Measurements from ENCODE around the gene UBE2O.

GRCh38 chr17:76426853-76427252 is 26.1 kb downstream of the UBE2O start:
- TF ChIP-seq ZFP3 (CRISPR knock-in tag; IDR thresholded peaks at IDR 0.05) (no peak), ZNF565 (CRISPR knock-in tag; conservative IDR thresholded peaks at IDR 0.05; ENCODE audit: low read depth) (no peak), ZC3H10 (CRISPR knock-in tag; IDR thresholded peaks at IDR 0.05) (no peak), TCF4 (CRISPR knock-in tag; IDR thresholded peaks at IDR 0.05; ENCODE audit: borderline replicate concordance) (no peak), OSR1 (CRISPR knock-in tag; IDR thresholded peaks at IDR 0.05) (no peak), ZFP30 (CRISPR knock-in tag; IDR thresholded peaks at IDR 0.05) (no peak), RARB (CRISPR knock-in tag; IDR thresholded peaks at IDR 0.05) (no peak)
- TF ChIP-seq, protein P1, sequence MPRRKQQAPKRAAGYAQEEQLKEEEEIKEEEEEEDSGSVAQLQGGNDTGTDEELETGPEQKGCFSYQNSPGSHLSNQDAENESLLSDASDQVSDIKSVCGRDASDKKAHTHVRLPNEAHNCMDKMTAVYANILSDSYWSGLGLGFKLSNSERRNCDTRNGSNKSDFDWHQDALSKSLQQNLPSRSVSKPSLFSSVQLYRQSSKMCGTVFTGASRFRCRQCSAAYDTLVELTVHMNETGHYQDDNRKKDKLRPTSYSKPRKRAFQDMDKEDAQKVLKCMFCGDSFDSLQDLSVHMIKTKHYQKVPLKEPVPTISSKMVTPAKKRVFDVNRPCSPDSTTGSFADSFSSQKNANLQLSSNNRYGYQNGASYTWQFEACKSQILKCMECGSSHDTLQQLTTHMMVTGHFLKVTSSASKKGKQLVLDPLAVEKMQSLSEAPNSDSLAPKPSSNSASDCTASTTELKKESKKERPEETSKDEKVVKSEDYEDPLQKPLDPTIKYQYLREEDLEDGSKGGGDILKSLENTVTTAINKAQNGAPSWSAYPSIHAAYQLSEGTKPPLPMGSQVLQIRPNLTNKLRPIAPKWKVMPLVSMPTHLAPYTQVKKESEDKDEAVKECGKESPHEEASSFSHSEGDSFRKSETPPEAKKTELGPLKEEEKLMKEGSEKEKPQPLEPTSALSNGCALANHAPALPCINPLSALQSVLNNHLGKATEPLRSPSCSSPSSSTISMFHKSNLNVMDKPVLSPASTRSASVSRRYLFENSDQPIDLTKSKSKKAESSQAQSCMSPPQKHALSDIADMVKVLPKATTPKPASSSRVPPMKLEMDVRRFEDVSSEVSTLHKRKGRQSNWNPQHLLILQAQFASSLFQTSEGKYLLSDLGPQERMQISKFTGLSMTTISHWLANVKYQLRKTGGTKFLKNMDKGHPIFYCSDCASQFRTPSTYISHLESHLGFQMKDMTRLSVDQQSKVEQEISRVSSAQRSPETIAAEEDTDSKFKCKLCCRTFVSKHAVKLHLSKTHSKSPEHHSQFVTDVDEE (CRISPR knock-in tag; IDR thresholded peaks at IDR 0.05) = no peak
- TF ChIP-seq, protein P2, sequence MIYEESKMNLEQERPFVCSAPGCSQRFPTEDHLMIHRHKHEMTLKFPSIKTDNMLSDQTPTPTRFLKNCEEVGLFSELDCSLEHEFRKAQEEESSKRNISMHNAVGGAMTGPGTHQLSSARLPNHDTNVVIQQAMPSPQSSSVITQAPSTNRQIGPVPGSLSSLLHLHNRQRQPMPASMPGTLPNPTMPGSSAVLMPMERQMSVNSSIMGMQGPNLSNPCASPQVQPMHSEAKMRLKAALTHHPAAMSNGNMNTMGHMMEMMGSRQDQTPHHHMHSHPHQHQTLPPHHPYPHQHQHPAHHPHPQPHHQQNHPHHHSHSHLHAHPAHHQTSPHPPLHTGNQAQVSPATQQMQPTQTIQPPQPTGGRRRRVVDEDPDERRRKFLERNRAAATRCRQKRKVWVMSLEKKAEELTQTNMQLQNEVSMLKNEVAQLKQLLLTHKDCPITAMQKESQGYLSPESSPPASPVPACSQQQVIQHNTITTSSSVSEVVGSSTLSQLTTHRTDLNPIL (CRISPR knock-in tag; IDR thresholded peaks at IDR 0.05; ENCODE audit: low read depth) = no peak
- TF ChIP-seq, protein P3, sequence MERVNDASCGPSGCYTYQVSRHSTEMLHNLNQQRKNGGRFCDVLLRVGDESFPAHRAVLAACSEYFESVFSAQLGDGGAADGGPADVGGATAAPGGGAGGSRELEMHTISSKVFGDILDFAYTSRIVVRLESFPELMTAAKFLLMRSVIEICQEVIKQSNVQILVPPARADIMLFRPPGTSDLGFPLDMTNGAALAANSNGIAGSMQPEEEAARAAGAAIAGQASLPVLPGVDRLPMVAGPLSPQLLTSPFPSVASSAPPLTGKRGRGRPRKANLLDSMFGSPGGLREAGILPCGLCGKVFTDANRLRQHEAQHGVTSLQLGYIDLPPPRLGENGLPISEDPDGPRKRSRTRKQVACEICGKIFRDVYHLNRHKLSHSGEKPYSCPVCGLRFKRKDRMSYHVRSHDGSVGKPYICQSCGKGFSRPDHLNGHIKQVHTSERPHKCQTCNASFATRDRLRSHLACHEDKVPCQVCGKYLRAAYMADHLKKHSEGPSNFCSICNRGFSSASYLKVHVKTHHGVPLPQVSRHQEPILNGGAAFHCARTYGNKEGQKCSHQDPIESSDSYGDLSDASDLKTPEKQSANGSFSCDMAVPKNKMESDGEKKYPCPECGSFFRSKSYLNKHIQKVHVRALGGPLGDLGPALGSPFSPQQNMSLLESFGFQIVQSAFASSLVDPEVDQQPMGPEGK (CRISPR knock-in tag; IDR thresholded peaks at IDR 0.05; ENCODE audit: borderline replicate concordance) = no peak
